Measurements from ENCODE around the gene GRM7. TPM values are rescaled to one million over a fixed set of nuclear protein-coding genes. Genes with fewer than 3 reads are reported as not detected.

Gene GRM7
- total RNA-seq, 2 experiments from 2014 or later = not detected

GRCh38 chr3:7695049-7695448 lies 834.1 kb downstream of the GRM7 start:
- H3K36me3 Mint-ChIP-seq (ENCODE audit: low read depth) = no peaks in the 10 kb centered on the region

GRCh38 chr3:7696320-7696719 lies 835.4 kb downstream of the GRM7 start:
- no peaks in the 10 kb centered on the region for H3K36me3 Mint-ChIP-seq (ENCODE audit: low read depth)
- DNase-seq (no peak), ATAC-seq (ENCODE audit: poor library complexity) (no peak)
- CTCF ChIA-PET = interaction anchor here (1.5 kb wide), 1 partner anchor 12 kb away, joined by 4 read pairs; no protein-coding TSS in a partner anchor
- intact Hi-C loops (cut with DNase I, micrococcal nuclease) = no loop called here
- no peak overlapping the region for H3K27ac ChIP-seq (ENCODE audit: low read depth in 1 of 2, low read length in 2 of 2)
- POLR2A ChIA-PET = no interaction called here
- no peaks in the 10 kb centered on the region for H3K4me1 Mint-ChIP-seq (ENCODE audit: low read depth)
- no peaks in the 10 kb centered on the region for H3K36me3 ChIP-seq (ENCODE audit: insufficient read depth, low read length)
- H3K27me3 Mint-ChIP-seq = no peaks in the 10 kb centered on the region
- H3K27ac Mint-ChIP-seq = no peak overlapping the region
- H3K4me3 Mint-ChIP-seq = no peak overlapping the region
- peaks cover 0 to 4% of the 10 kb centered on the region in 2 experiments for H3K9me3 ChIP-seq (ENCODE audit: control insufficient read depth in 1 of 2, insufficient read depth in 1 of 2, low read length in 2 of 2)
- no peaks in the 10 kb centered on the region for H3K9me3 Mint-ChIP-seq
- H3K4me3 ChIP-seq (ENCODE audit: low read length) = no peak overlapping the region
- H3K27me3 ChIP-seq (ENCODE audit: control insufficient read depth in 1 of 2, insufficient read depth in 2 of 2, low read length in 2 of 2) = no peaks in the 10 kb centered on the region
- H3K4me1 ChIP-seq (ENCODE audit: insufficient read depth, low read length) = no peaks in the 10 kb centered on the region
- TF ChIP-seq CTCF (IDR thresholded peaks at IDR 0.05) = no peak

More at GRCh38 chr3:7695049-7695448, 834.1 kb downstream of the GRM7 start:
- peaks cover 0 to 4% of the 10 kb centered on the region in 2 experiments for H3K9me3 ChIP-seq (ENCODE audit: control insufficient read depth in 1 of 2, insufficient read depth in 1 of 2, low read length in 2 of 2)
- DNase-seq = no peak
- TF ChIP-seq CTCF (IDR thresholded peaks at IDR 0.05) = no peak
- H3K27ac Mint-ChIP-seq = no peak overlapping the region
- H3K9me3 Mint-ChIP-seq = no peaks in the 10 kb centered on the region
- H3K4me3 Mint-ChIP-seq = no peak overlapping the region
- intact Hi-C loops (cut with DNase I, micrococcal nuclease) = no loop called here
- H3K4me3 ChIP-seq (ENCODE audit: low read length) = no peak overlapping the region
- no peaks in the 10 kb centered on the region for H3K4me1 ChIP-seq (ENCODE audit: insufficient read depth, low read length)
- H3K27me3 ChIP-seq (ENCODE audit: control insufficient read depth in 1 of 2, insufficient read depth in 2 of 2, low read length in 2 of 2) = no peaks in the 10 kb centered on the region
- H3K4me1 Mint-ChIP-seq (ENCODE audit: low read depth) = no peaks in the 10 kb centered on the region
- ChIA-PET POLR2A (no interaction called here), CTCF (no interaction called here)
- H3K27ac ChIP-seq (ENCODE audit: low read depth in 1 of 2, low read length in 2 of 2) = no peak overlapping the region
- ATAC-seq (ENCODE audit: poor library complexity) = no peak
- H3K27me3 Mint-ChIP-seq = no peaks in the 10 kb centered on the region
- no peaks in the 10 kb centered on the region for H3K36me3 ChIP-seq (ENCODE audit: insufficient read depth, low read length)

GRCh38 chr3:7697548-7697947 lies 836.6 kb downstream of the GRM7 start:
- no peak for ATAC-seq (ENCODE audit: poor library complexity)
- no peak for TF ChIP-seq CTCF (IDR thresholded peaks at IDR 0.05)
- Mint-ChIP-seq H3K27me3 (no peaks in the 10 kb centered on the region), H3K27ac (no peak overlapping the region), H3K4me1 (ENCODE audit: low read depth) (no peaks in the 10 kb centered on the region), H3K9me3 (no peaks in the 10 kb centered on the region), H3K36me3 (ENCODE audit: low read depth) (no peaks in the 10 kb centered on the region), H3K4me3 (no peak overlapping the region)
- DNase-seq = no peak
- Histone ChIP-seq H3K4me3 (ENCODE audit: low read length) (no peak overlapping the region), H3K27me3 (ENCODE audit: control insufficient read depth in 1 of 2, insufficient read depth in 2 of 2, low read length in 2 of 2) (no peaks in the 10 kb centered on the region), H3K4me1 (ENCODE audit: insufficient read depth, low read length) (no peaks in the 10 kb centered on the region), H3K9me3 (ENCODE audit: control insufficient read depth in 1 of 2, insufficient read depth in 1 of 2, low read length in 2 of 2) (no peaks in the 10 kb centered on the region), H3K27ac (ENCODE audit: low read depth in 1 of 2, low read length in 2 of 2) (no peak overlapping the region), H3K36me3 (ENCODE audit: insufficient read depth, low read length) (no peaks in the 10 kb centered on the region)
- CTCF ChIA-PET = no interaction called here
- intact Hi-C loops (cut with DNase I, micrococcal nuclease) = no loop called here
- POLR2A ChIA-PET = no interaction called here
